ENCODE data around the gene CDT1.

- TF ChIP-seq POLR2A (IDR thresholded peaks at IDR 0.05; ENCODE audit: low read depth) (no peak), CTCF (IDR thresholded peaks at IDR 0.05) (no peak), POLR2AphosphoS5 (IDR thresholded peaks at IDR 0.05) (no peak), EP300 (IDR thresholded peaks at IDR 0.05) (no peak)
These were observed 3.4 kb upstream of the CDT1 start for GRCh38 chr16:88800277-88800592.

All from esophagus muscularis mucosa (tissue), 4 donors.